T-cell (primary cell): ENCODE results near the gene BAZ1A. TPM values are rescaled to one million over a fixed set of nuclear protein-coding genes. Genes with fewer than 3 reads are reported as not detected.

Source experiments
- ATAC-seq, 4 experiments: fragments of 200-7000 bp in 3 of 4; fragments of 150-1000 bp in 1 of 4; cut with Tn5 transposase; replicated peaks in 1 of 4; 1 replicate in 3 of 4; 2 replicates in 1 of 4; pipeline ENCODE4 v1.10.0; 2021; ENCODE audit warnings: moderate library complexity in 3 of 4, mild to moderate bottlenecking in 2 of 4, moderate number of reproducible peaks in 1 of 4
- CTCF ChIA-PET, 2 donors: fragments of 300-600 bp; sonication (Branson Sonifier 250); formaldehyde crosslinking; loops; one replicate each; lab custom pipeline; 2022; ENCODE audit warnings: antibody characterized with exemption in 2 of 2; lab: Charles Lee
- POLR2A ChIA-PET, 2 donors: fragments of 300-600 bp; sonication (Branson Sonifier 250); formaldehyde crosslinking; loops; one replicate each; lab custom pipeline; 2022; ENCODE audit warnings: antibody characterized with exemption in 2 of 2; lab: Charles Lee
- DNase-seq, 35 experiments: peaks; one replicate each; pipeline versions ENCODE4 v3.0.0 to v3.0.0-alpha.2; 2013 to 2023
- H3K27ac ChIP-seq: one replicate; pipeline ENCODE4 v1.5.1; 2013; ENCODE audit warnings: low read length
- H3K27me3 ChIP-seq, 2 experiments: replicated peaks in 1 of 2; 1 replicate in 1 of 2; 2 replicates in 1 of 2; pipeline versions ENCODE4 v1.6.1 to v1.7.0; 2013; ENCODE audit warnings: low read length in 1 of 2, mixed read lengths in 1 of 2; ENCODE audit not compliant: control insufficient read depth in 2 of 2, insufficient read depth in 2 of 2; ENCODE audit errors: extremely low read depth in 1 of 2
- H3K36me3 ChIP-seq, 2 donors: 1 replicate in 1 of 2; 2 replicates in 1 of 2; pipeline versions ENCODE4 v1.6.1 to v1.7.0; 2013; ENCODE audit warnings: low read length in 1 of 2; ENCODE audit not compliant: control insufficient read depth in 2 of 2, insufficient read depth in 1 of 2; ENCODE audit errors: extremely low read depth in 1 of 2
- H3K4me1 ChIP-seq, 2 experiments: 1 replicate in 1 of 2; 2 replicates in 1 of 2; pipeline versions ENCODE4 v1.6.1 to v1.7.0; 2013; ENCODE audit warnings: low read length in 2 of 2, mixed read lengths in 1 of 2; ENCODE audit not compliant: insufficient read depth in 2 of 2, control insufficient read depth in 1 of 2; ENCODE audit errors: extremely low read depth in 1 of 2
- H3K4me3 ChIP-seq, 2 donors: 1 replicate in 1 of 2; 2 replicates in 1 of 2; pipeline versions ENCODE4 v1.5.1 to v1.7.0; 2013; ENCODE audit warnings: mild to moderate bottlenecking in 2 of 2, low read length in 1 of 2, moderate library complexity in 1 of 2; ENCODE audit not compliant: control insufficient read depth in 1 of 2; ENCODE audit errors: extremely low read depth in 1 of 2
- H3K9me3 ChIP-seq: 2 replicates; pipeline ENCODE4 v1.7.0; 2013
- H3K27ac Mint-ChIP-seq, 2 donors: one replicate each; pipeline ENCODE4 v1.8.0; 2020 to 2021; ENCODE audit warnings: mild to moderate bottlenecking in 2 of 2, mixed read lengths in 2 of 2
- H3K27me3 Mint-ChIP-seq, 2 donors: one replicate each; pipeline ENCODE4 v1.8.0; 2021 to 2022; ENCODE audit warnings: mixed read lengths in 2 of 2
- H3K36me3 Mint-ChIP-seq: one replicate; pipeline ENCODE4 v1.8.0; 2021; ENCODE audit warnings: mixed read lengths
- H3K4me1 Mint-ChIP-seq, 3 donors: one replicate each; pipeline ENCODE4 v1.8.0; 2020 to 2022; ENCODE audit warnings: mixed read lengths in 3 of 3, mild to moderate bottlenecking in 1 of 3
- H3K4me3 Mint-ChIP-seq, 3 donors: one replicate each; pipeline ENCODE4 v1.8.0; 2020 to 2022; ENCODE audit warnings: mild to moderate bottlenecking in 3 of 3, mixed read lengths in 3 of 3, moderate library complexity in 3 of 3
- H3K9me3 Mint-ChIP-seq, 3 donors: one replicate each; pipeline ENCODE4 v1.8.0; 2020 to 2022; ENCODE audit warnings: mixed read lengths in 3 of 3
- WGBS: methylation state at CpG from one replicate; pipeline ENCODE4 v1.1.5; 2013; ENCODE audit warnings: missing lambda C conversion rate; ENCODE audit not compliant: insufficient coverage; 5-methylcytosine and 5-hydroxymethylcytosine counted together
- total RNA-seq, 35 experiments: library from RNA in 6 of 35; stranded (reverse) in 6 of 35; fragments of 120-200 nt in 1 of 35; gene quantifications; one replicate each; pipeline versions ENCODE4 v1.2.1 to v1.2.4 and lab custom pipeline; 2013 to 2026

The BAZ1A gene
- total RNA-seq, 5 donors from 2014 or later (not counting 1 experiment from before 2014, with no cell fraction given), result 38.0 to 56.2 (median 44.6) TPM

GRCh38 chr14:34843011-34843554 lies 32.1 kb downstream of the BAZ1A start:
- CTCF ChIA-PET, result no interaction called here
- no peak overlapping the region for H3K4me3 Mint-ChIP-seq
- WGBS, result no CpG with 5 or more reads among the region's 3 CpGs
- Histone ChIP-seq H3K27ac (no peak overlapping the region), H3K4me3 (no peak overlapping the region), H3K9me3 (no peaks in the 10 kb centered on the region), H3K36me3 (peaks cover 0 to 3% of the 10 kb centered on the region in 2 donors), H3K27me3 (no peaks in the 10 kb centered on the region), H3K4me1 (peaks cover 0 to 7% of the 10 kb centered on the region in 2 experiments)
- no peaks in the 10 kb centered on the region for H3K9me3 Mint-ChIP-seq
- peaks cover 30 to 38% (median 37%) of the 10 kb centered on the region in 3 donors for H3K4me1 Mint-ChIP-seq
- POLR2A ChIA-PET, result interaction anchor here in 1 of 2 donors (0.6 to 1.0 kb wide), 2 partner anchors 15 to 172 kb away, joined by 3 to 6 read pairs; no protein-coding TSS in a partner anchor
- H3K27ac Mint-ChIP-seq, result peak overlapping the region; percentile 24 to 77
- DNase-seq (peak in 1 of 35 experiments; percentile 22), ATAC-seq (peak in 3 of 4 experiments; percentile 24 to 64 (median 47))
- H3K27me3 Mint-ChIP-seq, result no peaks in the 10 kb centered on the region
- H3K36me3 Mint-ChIP-seq, result peaks cover 45% of the 10 kb centered on the region

GRCh38 chr14:34837801-34838322 lies 37.3 kb downstream of the BAZ1A start:
- H3K36me3 ChIP-seq, result peaks cover 0 to 3% of the 10 kb centered on the region in 2 donors
- CTCF ChIA-PET, result no interaction called here
- no peaks in the 10 kb centered on the region for H3K9me3 ChIP-seq
- H3K27ac Mint-ChIP-seq, result peak overlapping the region in 1 of 2 donors; percentile 11
- no peak overlapping the region for H3K4me3 Mint-ChIP-seq
- H3K36me3 Mint-ChIP-seq, result peaks cover 29% of the 10 kb centered on the region
- peaks cover 43 to 46% (median 44%) of the 10 kb centered on the region in 3 donors for H3K4me1 Mint-ChIP-seq
- H3K4me1 ChIP-seq, result peaks cover 4 to 11% of the 10 kb centered on the region in 2 experiments
- no peak overlapping the region for H3K27ac ChIP-seq
- no peaks in the 10 kb centered on the region for H3K9me3 Mint-ChIP-seq
- H3K4me3 ChIP-seq, result no peak overlapping the region
- ATAC-seq, result no peak
- no peaks in the 10 kb centered on the region for H3K27me3 Mint-ChIP-seq
- no peak for DNase-seq
- no peaks in the 10 kb centered on the region for H3K27me3 ChIP-seq
- WGBS, result 95% methylated on average over 2 of the region's 3 CpGs
- POLR2A ChIA-PET, result no interaction called here

- Mint-ChIP-seq H3K27me3 (no peaks in the 10 kb centered on the region), H3K36me3 (peaks cover 21% of the 10 kb centered on the region), H3K27ac (peak overlapping the region in 1 of 2 donors; percentile 43), H3K9me3 (no peaks in the 10 kb centered on the region), H3K4me1 (peaks cover 46 to 54% (median 53%) of the 10 kb centered on the region in 3 donors), H3K4me3 (no peak overlapping the region)
- Histone ChIP-seq H3K27ac (no peak overlapping the region), H3K36me3 (peaks cover 0 to 3% of the 10 kb centered on the region in 2 donors), H3K27me3 (no peaks in the 10 kb centered on the region), H3K4me3 (no peak overlapping the region), H3K4me1 (peaks cover 4 to 12% of the 10 kb centered on the region in 2 experiments), H3K9me3 (no peaks in the 10 kb centered on the region)
- ChIA-PET POLR2A (no interaction called here), CTCF (interaction anchor here (0.7 to 1.0 kb wide), 2 partner anchors 14 to 482 kb away, joined by 4 to 6 read pairs; no protein-coding TSS in a partner anchor)
- DNase-seq (no peak), ATAC-seq (no peak)
- no CpG with 5 or more reads among the region's 1 CpG for WGBS
These were observed 39.8 kb downstream of the BAZ1A start for GRCh38 chr14:34835312-34835711.

- no peaks in the 10 kb centered on the region for H3K9me3 ChIP-seq
- H3K27me3 ChIP-seq, result no peaks in the 10 kb centered on the region
- CTCF ChIA-PET, result interaction anchor here (0.5 to 1.3 kb wide), 5 partner anchors 31 to 156 kb away, joined by 3 to 6 read pairs (median 4); no protein-coding TSS in a partner anchor
- peaks cover 4 to 12% of the 10 kb centered on the region in 2 experiments for H3K4me1 ChIP-seq
- no CpG with 5 or more reads among the region's 2 CpGs for WGBS
- H3K4me3 Mint-ChIP-seq, result peak overlapping the region in 1 of 3 donors; percentile 32
- H3K27ac ChIP-seq, result peak overlapping the region; percentile 51
- peaks cover 19% of the 10 kb centered on the region for H3K36me3 Mint-ChIP-seq
- H3K4me3 ChIP-seq, result no peak overlapping the region
- H3K36me3 ChIP-seq, result peaks cover 0 to 3% of the 10 kb centered on the region in 2 donors
- no peaks in the 10 kb centered on the region for H3K27me3 Mint-ChIP-seq
- H3K9me3 Mint-ChIP-seq, result no peaks in the 10 kb centered on the region
- DNase-seq, result peak in 1 of 35 experiments; percentile 34
- ATAC-seq, result peak; percentile 63 to 76 (median 68)
- POLR2A ChIA-PET, result interaction anchor here (0.5 to 1.2 kb wide), 7 partner anchors 18 to 135 kb away, joined by 3 to 9 read pairs (median 5); no protein-coding TSS in a partner anchor
- peaks cover 54 to 60% (median 58%) of the 10 kb centered on the region in 3 donors for H3K4me1 Mint-ChIP-seq
- H3K27ac Mint-ChIP-seq, result peak overlapping the region; percentile 72 to 77
These were observed 41.3 kb downstream of the BAZ1A start for GRCh38 chr14:34833549-34834523.

GRCh38 chr14:34826661-34827060 lies 48.5 kb downstream of the BAZ1A start:
- Mint-ChIP-seq H3K9me3 (peaks cover 0 to 4% (median 0%) of the 10 kb centered on the region in 3 donors), H3K4me1 (peaks cover 36 to 46% (median 40%) of the 10 kb centered on the region in 3 donors), H3K36me3 (peaks cover 40% of the 10 kb centered on the region), H3K4me3 (no peak overlapping the region), H3K27ac (peak overlapping the region; percentile 62 to 68), H3K27me3 (no peaks in the 10 kb centered on the region)
- Histone ChIP-seq H3K4me3 (no peak overlapping the region), H3K27ac (no peak overlapping the region), H3K4me1 (peaks cover 0 to under 1% of the 10 kb centered on the region in 2 experiments), H3K36me3 (peaks cover 4 to 22% of the 10 kb centered on the region in 2 donors), H3K9me3 (no peaks in the 10 kb centered on the region), H3K27me3 (no peaks in the 10 kb centered on the region)
- no peak for DNase-seq
- POLR2A ChIA-PET, result interaction anchor here in 1 of 2 donors (0.6 kb wide), 1 partner anchor 150 kb away, joined by 3 read pairs; no protein-coding TSS in a partner anchor
- 83% methylated on average over 2 of the region's 2 CpGs for WGBS
- CTCF ChIA-PET, result interaction anchor here in 1 of 2 donors (0.8 to 1.0 kb wide), 2 partner anchors 46 to 106 kb away, joined by 3 read pairs; no protein-coding TSS in a partner anchor
- ATAC-seq, result no peak
